MM.1S (cell line): ENCODE measurements around the gene CDX1.

Experiments
- EZH2 ChIP-seq: fragments of 300-600 bp; sonication (generic); optimal IDR thresholded peaks from 2 replicates; pipeline ENCODE3; 2017; ENCODE audit warnings: low read depth, mild to moderate bottlenecking, antibody characterized with exemption, low read length, mixed read lengths
- TF ChIP-seq, protein P1 (sequence below): fragments of 300-600 bp; sonication (generic); IDR thresholded peaks from 2 replicates; pipeline ENCODE4 v1.5.1; 2016; ENCODE audit warnings: antibody characterized with exemption, low read length, mixed read lengths

DNA sequence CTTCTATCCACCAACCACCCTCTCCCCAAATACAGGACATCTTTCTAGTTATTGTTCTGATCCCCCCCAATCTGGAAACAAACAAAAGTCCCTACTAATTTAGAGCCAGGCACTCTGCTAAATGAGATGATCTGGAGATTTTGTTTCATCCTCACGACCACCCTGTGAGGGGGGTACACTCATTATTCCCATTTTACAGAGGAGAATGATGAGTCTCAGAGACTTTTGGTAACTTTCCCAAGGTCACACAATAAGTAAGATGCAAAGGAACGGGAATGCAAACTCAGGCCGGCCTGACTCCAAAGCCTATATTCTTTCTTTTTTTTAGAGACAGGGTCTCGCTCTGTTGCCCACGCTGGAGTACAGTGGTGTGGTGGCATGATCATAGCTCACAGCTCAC lies 20.3 kb upstream of the CDX1 start:
- TF ChIP-seq, protein P1, sequence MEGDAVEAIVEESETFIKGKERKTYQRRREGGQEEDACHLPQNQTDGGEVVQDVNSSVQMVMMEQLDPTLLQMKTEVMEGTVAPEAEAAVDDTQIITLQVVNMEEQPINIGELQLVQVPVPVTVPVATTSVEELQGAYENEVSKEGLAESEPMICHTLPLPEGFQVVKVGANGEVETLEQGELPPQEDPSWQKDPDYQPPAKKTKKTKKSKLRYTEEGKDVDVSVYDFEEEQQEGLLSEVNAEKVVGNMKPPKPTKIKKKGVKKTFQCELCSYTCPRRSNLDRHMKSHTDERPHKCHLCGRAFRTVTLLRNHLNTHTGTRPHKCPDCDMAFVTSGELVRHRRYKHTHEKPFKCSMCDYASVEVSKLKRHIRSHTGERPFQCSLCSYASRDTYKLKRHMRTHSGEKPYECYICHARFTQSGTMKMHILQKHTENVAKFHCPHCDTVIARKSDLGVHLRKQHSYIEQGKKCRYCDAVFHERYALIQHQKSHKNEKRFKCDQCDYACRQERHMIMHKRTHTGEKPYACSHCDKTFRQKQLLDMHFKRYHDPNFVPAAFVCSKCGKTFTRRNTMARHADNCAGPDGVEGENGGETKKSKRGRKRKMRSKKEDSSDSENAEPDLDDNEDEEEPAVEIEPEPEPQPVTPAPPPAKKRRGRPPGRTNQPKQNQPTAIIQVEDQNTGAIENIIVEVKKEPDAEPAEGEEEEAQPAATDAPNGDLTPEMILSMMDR = no peak
- TF ChIP-seq EZH2 = no peak
